Keratinocyte (primary cell): ENCODE measurements around the gene SMIM38.
A peak's percentile ranks its signal among the peaks of the same experiment; 100 is the strongest.

ENCODE experiments used
- EZH2 ChIP-seq: IDR thresholded peaks from one replicate; pipeline ENCODE4 v1.6.1; 2012; ENCODE audit warnings: inconsistent platforms, mild to moderate bottlenecking, low read length, moderate library complexity
- TF ChIP-seq, protein P1 (sequence below), 3 experiments: IDR thresholded peaks in 1 of 3; conservative IDR thresholded peaks in 1 of 3; optimal IDR thresholded peaks in 1 of 3; 2 replicates in 2 of 3; 3 replicates in 1 of 3; pipeline versions ENCODE3 to v1.5.1; 2011; ENCODE audit warnings: low read length in 3 of 3, mild to moderate bottlenecking in 3 of 3, moderate library complexity in 2 of 3, control low read depth in 1 of 3, inconsistent platforms in 1 of 3; ENCODE audit not compliant: insufficient read depth in 2 of 3; ENCODE audit errors: extremely low read depth in 1 of 3

GRCh38 chr11:69186316-69187260 is 30.9 kb downstream of the SMIM38 start:
- TF ChIP-seq, protein P1, sequence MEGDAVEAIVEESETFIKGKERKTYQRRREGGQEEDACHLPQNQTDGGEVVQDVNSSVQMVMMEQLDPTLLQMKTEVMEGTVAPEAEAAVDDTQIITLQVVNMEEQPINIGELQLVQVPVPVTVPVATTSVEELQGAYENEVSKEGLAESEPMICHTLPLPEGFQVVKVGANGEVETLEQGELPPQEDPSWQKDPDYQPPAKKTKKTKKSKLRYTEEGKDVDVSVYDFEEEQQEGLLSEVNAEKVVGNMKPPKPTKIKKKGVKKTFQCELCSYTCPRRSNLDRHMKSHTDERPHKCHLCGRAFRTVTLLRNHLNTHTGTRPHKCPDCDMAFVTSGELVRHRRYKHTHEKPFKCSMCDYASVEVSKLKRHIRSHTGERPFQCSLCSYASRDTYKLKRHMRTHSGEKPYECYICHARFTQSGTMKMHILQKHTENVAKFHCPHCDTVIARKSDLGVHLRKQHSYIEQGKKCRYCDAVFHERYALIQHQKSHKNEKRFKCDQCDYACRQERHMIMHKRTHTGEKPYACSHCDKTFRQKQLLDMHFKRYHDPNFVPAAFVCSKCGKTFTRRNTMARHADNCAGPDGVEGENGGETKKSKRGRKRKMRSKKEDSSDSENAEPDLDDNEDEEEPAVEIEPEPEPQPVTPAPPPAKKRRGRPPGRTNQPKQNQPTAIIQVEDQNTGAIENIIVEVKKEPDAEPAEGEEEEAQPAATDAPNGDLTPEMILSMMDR (optimal IDR thresholded peaks at IDR 0.05 in 1 of 3, IDR thresholded peaks at IDR 0.05 in 1 of 3, conservative IDR thresholded peaks at IDR 0.05 in 1 of 3; ENCODE audit: extremely low read depth in 1 of 3, insufficient read depth in 2 of 3, low read length in 3 of 3) = peak in 1 of 3 experiments; percentile 6
- no peak for TF ChIP-seq EZH2
